Measurements from ENCODE around the gene CRYBG3. TPM values are rescaled to one million over a fixed set of nuclear protein-coding genes. Genes with fewer than 3 reads are reported as not detected.
A peak's percentile ranks its signal among the peaks of the same experiment; 100 is the strongest.
"Not testable (repeated sequence)": the region's sequence is repeated elsewhere in the genome, so short reads cannot be mapped to it uniquely, and the experiment has no call there.

Gene CRYBG3
- 15.8 and 39.9 TPM in 2 replicates for total RNA-seq

DNA sequence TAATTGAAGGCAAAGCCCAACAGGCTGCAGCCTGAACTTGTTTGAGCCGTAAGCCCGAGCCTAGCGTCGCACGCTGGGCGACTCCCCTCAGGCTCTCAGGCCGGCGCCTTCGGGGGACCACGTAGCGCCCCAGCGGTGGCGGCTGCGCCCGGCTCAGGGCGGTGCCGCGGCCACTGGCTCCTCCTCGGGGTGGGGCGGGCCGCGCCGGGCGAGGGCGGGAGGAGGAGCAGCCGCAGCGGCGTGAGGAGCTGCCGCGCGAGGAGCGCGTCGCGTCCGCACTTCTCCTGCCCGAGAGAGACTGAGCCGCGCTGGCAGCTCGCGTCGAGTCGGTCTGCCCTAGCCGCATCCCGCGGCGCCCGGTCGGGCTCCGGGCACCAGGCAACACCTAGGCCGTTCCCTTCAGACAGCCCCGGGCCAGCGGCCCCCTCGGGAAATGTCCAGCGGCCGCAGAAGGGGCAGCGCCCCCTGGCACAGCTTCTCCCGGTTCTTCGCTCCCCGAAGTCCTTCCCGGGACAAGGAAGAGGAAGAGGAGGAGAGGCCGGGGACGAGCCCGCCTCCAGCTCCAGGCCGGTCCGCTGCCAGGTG is at the start of gene CRYBG3:
TSS of gene CRYBG3 (plus strand) at position 238 of the 585 bp plus-strand sequence. CDS start at position 434, 196 bp downstream.
- peak; percentile 52 for DNase-seq (ENCODE audit: low read depth)

- DNase-seq (ENCODE audit: low read depth) = no peak
These were observed 48.9 kb upstream of the CRYBG3 start for GRCh38 chr3:97772926-97773325.

GRCh38 chr3:97778152-97778551 is 43.7 kb upstream of the CRYBG3 start:
- DNase-seq (ENCODE audit: low read depth) = no peak

DNA sequence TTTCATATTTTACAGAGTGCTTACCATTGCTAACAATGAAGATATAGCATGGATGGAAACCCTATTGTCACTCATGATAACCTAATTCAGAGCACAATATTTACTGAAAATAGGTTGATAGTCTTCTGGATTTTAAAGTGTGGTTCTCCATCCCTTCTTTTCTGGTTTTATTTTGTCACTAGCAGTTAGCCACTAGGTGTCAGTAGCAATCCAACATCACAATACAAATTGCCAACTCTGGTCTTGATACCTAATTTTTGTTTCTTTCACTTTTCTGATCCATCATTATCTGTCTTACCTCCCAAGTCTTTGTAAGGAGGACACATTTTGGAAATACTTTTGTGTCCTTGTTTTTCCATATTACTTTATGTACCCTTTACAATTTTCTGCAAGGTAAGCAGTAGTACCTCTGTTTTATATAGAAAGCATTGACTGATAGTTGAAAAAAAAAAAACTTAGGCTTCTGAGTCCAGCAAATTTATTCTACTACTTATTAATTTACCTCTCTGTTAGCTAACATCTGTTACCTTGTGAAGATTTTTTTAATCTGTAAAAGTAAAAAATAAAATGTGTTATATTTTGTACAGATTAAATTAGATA is 28.3 kb upstream of the CRYBG3 start:
- peak; percentile 63 for DNase-seq (ENCODE audit: low read depth)

DNA sequence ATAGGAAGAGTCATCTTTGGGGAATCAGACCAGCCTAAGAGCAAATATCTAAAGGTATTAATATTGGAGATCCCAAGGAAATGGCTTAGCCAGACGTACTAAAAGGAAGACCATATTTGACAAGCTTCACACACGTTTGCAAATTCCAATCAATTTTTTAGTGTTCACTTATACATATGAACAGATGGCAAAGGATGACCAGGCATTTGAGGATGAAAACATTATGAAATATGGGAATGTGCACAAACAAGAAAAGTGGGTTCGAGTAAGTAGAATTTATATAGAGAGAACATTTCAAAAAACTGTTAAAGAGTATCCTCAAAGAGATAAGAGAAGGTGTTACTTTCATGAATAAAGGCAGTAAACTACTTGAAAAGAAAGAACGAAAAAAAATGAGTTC is 25.9 kb upstream of the CRYBG3 start:
- DNase-seq (ENCODE audit: low read depth) = no peak

- DNase-seq (ENCODE audit: low read depth) = no peak
These were observed 17.3 kb upstream of the CRYBG3 start for GRCh38 chr3:97804471-97804870.

DNA sequence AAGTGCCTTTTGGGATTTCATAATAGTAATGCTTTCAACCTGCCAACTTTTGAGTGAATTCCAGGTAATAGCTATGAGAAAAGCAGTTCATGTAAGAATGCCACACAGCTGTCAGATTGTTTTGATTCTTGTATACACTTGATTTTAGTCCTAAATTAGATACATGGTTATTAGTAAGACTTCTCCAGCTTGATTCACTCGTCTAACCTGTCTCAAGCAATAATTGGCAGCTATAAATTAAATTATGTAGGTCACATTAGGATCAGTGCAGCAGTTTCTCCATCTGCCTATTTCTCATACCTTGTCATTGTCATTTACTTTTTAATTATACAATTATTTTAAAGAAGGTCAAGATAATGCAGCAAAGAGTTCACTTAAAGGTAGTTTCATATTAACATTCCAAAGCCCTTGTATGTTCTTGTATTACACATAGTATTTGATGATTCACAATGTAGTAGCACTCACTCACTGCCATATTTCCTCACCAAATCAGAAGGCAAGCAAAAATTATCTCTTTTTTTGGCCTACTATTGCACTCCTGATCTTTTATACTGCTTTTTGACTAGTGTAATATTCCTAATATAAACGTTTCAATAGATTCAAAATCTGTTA is 10.9 kb upstream of the CRYBG3 start:
- no peak for DNase-seq (ENCODE audit: low read depth)

GRCh38 chr3:97815149-97815917 is 6.5 kb upstream of the CRYBG3 start:
- DNase-seq (ENCODE audit: low read depth) = peak; percentile 49

DNA sequence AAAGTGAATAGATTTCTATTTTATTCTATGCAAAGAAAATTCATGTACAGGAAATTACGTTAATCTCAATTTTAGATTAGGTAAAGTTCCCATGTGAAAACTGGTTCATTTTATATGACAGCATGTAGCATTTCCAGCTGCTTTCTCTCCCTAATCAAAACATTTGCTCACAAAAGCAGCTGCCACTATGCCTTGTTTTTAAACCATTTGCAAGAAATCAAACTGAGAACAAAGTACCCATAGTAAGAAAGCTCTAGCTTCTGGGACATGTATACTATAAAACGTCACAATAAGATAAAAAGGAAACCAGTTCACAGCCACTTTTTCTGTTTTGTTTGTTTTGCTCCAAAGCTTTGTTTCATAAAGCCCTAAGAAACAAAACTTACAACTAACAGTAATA is 5.0 kb upstream of the CRYBG3 start:
- no peak for DNase-seq (ENCODE audit: low read depth)

DNA sequence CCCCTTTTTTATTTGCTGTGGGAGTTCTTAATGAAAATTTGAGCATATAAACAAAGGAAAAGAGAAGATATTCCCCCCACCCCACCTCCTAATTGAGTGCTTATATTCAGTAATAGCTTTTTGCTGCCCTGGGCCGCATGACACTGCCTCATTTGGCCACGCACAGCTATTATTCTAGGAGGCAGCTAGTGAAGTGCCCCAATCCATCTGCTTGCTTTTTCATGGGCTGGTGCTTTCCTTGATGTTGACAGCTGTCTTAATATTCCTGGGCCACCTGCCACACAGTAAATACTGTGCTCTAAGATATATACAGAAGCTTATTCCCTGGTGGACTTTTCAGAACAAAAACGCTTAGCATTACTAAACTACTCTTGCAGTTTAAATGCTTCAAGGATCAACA is 3.8 kb upstream of the CRYBG3 start:
- DNase-seq (ENCODE audit: low read depth) = no peak

DNA sequence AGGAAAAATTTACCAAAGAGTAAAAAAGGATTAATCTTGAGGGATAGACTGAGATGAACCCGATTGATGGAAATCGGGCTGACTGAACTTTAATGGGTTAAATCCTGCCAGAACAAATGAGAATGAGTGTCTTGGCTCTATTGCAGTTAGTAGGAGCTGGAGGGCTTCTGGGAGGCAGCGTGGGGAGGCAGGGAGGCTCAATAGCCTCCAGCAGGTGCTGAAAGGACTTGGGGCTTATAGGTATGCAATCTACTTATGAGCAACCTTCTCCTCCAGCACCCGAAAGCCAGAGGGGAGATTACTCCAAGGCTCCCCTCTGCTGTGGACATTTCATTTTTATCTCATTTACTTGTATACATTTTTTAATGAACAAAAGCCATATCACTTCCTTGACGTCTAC is 1.0 kb upstream of the CRYBG3 start:
- no peak for DNase-seq (ENCODE audit: low read depth)

GRCh38 chr3:97821287-97821773 is 481 bp upstream of the CRYBG3 start:
- DNase-seq (ENCODE audit: low read depth) = no peak

DNA sequence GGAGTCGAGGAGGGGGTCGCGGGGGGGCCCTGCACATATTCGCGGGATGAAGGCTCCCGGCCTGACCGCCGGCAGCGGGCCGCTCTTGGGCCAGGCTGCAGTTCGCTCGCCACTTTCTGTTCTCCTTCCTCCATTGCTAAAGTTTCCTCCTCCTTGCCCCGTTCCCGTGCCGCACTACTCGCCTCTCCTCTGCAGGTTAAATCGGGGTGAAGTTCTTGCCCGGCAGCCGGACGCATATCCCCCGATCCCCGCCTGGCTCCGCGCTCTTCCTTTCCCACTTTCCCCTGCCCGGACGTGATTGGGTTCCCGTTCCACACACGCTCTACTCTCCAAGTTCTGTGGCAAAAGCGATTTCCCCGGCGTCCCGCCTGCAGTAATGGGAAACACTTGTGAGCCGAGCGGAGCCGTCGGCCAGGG is 556 bp downstream of the CRYBG3 start:
- peak; percentile 39 for DNase-seq (ENCODE audit: low read depth)

DNA sequence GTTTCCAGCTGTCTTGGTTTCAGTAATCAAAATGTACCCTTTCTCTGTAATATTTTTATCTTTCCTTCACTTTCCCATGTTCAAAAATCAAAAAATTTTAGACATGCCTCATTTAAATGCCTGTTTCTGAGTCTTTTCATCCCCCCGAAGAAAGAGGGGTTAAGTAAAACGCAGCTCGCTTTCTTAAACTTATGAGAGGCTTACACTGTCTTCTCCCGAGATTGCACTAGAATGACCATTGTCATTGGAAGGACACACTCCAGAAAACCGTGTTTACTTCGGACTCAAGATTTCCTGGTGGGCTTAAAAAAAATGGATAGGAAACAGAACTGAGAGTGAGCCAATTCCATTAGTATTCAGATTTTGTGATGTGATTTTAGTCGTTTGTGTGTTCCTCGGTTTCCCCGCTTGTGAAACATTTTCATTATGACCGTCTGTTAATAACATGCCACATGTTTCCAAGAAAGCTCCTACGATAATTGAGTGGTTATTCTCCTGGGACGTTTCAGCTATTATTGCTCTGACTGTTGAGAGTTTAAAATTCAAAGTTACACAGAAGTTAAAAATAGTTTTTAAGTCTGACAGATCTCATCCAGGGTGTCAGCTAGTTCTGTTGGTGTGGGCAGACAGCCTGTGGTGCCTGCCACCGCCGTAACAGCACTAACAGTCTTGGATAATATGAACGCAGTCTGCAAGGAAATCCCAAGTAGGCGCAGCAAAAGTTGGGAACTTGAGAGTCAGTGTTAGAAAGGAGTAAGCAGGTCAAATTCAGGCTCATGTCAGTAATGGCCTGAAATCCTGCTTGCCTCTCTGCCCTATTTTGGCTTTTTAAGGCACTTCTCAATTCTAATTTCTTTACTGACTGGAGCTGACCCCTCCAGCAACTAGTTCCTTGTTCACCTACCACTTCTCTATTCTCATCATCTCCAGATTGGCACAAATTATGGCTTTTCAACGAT is 1.5 kb downstream of the CRYBG3 start:
- no peak for DNase-seq (ENCODE audit: low read depth)

DNA sequence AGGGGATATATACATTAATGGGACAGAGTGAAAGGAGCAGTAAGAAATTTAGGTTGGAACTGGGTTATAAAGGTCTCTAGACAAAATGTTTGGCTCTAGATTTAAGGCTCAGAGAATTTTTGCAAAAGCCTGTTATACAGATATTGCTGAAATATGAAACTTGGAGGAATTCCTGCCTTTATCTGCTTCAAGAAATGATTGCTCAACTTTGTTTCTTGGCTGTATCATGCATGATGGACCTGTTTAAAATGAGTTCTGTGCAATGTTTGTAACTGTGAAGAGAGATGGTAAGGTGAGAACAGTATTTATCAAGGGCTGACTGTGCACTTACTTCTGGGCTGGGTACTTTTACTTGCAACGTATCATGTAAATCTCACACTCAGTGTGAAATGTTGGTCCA is 3.3 kb downstream of the CRYBG3 start:
- no peak for DNase-seq (ENCODE audit: low read depth)

- no peak for DNase-seq (ENCODE audit: low read depth)
These were observed 6.1 kb downstream of the CRYBG3 start for GRCh38 chr3:97827741-97828471.

GRCh38 chr3:97829198-97829597 is 7.4 kb downstream of the CRYBG3 start:
- no peak for DNase-seq (ENCODE audit: low read depth)

DNA sequence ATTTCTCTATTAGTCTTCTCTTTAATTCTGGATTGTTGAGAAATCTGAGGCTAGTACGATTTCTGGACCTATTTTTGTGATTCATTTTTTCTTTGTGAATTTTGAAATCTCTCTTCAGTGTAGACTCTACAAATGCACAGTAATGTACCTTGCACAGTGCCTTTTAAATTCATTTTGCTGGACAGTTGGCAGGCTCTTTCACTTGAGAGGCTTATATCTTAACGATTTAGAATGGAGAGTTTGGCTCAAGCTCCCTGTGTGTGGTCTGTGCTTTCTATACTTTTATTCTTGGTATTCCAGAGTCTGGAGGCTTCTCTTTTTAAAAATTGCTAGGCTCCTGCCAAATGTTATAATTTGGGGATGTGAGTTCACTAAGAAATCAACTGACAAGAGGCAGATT is 8.8 kb downstream of the CRYBG3 start:
- DNase-seq (ENCODE audit: low read depth) = no peak

DNA sequence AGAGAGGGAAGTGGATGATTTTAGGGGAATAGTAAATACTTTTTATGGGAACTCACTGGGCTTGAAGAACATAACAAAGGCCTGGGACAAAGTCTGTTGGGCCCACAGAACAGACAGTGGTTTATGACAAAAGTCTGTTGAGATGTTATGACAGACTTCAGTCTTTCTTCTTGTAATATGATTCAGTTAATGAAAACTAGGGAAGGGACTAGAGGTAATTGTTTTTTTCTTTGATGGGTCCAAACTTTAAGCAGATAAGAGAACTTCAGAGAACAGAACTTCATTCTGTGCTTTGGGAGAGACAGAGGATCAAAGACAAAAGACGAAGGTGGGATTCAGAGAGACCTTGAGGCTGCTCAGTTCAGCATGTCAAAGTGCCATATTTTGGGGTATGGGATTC is 9.3 kb downstream of the CRYBG3 start:
- no peak for DNase-seq (ENCODE audit: low read depth)

- not testable (repeated sequence) for DNase-seq (ENCODE audit: low read depth)
These were observed 11.4 kb downstream of the CRYBG3 start for GRCh38 chr3:97833184-97833583.

DNA sequence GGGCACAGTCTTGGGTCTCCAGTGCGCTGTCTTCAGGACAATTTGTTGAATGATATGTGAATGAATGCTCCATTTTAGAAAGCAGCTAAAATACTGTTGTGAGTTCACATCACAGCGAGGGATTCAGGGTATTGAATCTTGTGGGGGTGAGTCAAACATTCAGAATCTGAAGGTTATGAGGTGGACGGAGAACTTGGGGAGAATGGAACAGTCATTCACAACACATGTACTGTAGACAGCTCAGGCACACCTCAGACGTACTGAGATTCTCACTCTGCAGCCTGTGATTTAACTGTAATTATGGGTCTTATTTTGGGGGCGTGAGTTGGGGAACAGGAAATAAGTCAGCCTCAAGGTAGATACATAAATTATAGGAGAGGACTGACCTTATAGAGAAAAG is 13.9 kb downstream of the CRYBG3 start:
- no peak for DNase-seq (ENCODE audit: low read depth)
